ENCODE results near the gene MMP27.

The MMP27 gene

DNA sequence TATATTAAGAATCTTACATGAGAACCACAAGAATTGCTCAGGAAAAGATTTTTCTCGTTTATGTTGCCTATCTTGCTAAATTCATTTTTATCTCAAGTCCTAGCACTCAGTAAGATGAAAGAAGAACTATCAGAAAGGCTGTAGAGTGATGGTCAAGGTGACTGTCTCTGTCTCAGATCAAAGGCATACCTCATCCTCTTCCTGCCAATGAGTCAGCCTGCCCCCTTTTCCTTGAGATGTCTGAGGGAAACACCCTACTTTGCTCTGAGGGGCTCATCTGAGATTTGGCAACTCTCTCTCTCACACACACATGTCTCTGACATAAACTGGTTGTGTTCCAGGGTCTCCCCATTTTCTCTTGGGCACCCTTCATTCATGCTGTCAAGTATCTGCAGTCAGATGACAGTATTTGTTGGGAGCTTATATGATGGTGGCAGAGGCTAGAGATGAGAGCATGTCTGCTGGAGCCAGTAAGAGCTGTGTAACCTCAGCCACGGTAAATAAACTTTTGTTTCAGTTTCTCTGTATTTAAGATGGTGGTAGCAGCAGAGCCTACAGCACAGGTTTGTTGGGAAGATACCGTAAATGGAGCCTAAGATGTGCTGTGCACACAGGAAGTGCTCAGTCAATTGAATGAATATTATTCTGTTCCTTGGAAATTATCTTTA, 1.6 kb downstream of the MMP27 start:
- no peak for DNase-seq

DNA sequence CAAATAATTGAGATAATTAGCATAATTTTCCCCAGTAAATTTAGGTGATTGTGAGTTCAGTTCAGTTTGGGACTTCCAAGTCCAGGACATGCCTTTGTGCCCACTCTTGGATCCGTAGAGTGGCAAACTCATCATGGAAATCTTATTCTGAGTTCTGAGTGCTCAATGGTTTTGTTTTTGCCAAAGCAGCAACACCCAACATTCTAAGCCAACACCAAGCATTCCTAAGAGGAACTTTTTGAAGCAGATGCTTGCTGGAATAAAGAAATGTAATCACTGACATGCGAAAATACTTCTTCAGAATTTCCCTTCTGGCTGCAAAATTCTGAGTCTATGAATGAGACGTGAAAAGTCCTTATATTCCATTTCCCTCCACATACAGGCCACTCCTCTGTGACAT, 10.4 kb downstream of the MMP27 start:
- no peak for DNase-seq

DNA sequence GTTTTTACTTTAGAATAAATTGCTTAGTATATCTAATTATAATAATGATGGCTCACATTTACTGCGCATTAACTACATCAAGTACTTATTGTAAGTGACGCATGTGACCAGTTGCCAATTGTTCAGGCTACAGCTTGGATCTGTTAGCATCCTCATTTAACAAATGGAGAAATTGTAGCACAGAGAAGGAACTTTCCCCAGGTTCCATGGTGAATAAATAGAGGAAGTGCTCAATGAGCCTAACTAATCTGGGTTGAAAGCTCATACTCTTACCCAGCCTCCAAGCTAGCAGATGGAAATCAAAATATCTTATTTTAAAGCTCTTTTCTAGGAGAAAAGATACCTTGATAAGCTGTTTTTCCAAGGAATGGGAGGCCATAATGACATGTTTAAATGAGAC, 19.8 kb downstream of the MMP27 start:
- DNase-seq: no peak

DNA sequence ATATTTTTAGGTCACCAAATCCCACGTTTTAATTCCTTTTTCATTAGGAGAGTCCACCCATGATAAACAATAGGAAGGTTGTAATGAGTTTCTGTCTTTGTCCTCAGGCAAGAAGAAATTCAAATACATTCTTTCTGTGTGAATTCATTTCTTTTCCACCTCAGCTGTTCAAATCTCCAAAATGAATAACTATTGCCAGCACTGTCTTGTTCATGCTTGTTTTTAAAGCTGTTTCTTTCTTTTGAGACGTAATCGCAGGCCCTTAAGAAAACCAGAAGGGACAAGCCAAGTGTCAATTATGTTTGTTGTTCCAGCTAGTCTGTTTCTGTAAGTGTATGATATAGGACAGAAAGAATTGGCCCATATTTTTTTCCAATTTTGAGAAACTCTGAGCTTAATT, 20.2 kb downstream of the MMP27 start:
- no peak for DNase-seq

DNA sequence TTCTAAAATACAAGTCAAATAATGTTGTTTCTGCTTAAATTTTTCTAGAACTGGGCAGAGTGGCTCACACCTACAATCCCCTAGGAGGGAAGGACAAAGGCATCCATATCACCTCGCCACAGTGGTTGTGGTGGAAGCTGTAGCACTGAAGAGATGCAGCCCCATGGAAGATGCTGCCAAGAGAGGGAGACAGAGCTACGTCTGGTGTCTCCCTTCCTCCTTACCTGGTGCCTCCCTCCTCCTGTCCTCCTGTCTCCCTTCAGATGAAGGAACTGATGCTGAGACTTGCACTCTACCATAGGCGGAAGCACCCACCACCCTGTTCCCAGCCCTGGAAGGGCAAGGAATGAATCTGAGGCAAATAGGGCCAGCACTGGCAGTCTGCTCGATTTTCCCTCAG, 22.3 kb downstream of the MMP27 start:
- no peak for DNase-seq

DNA sequence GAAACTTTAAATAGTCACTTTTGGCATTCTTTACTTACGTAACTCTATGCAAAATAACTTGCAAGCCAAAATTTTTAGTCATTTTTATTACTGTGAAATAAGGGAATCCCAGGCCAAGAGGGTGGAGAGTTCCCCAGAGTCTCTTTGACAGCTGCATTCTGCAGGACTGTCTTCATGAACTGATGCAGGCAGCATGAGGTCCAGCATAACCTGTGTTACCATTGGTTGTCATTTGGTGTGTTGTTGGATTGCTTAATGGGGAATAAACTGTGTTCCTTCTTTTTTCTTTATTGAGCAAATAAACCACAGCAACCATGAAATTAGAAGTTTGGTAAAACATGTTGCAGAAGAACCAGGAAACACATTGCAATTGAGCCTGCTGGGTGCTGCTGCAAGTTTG, 24.6 kb downstream of the MMP27 start:
- DNase-seq: no peak

DNA sequence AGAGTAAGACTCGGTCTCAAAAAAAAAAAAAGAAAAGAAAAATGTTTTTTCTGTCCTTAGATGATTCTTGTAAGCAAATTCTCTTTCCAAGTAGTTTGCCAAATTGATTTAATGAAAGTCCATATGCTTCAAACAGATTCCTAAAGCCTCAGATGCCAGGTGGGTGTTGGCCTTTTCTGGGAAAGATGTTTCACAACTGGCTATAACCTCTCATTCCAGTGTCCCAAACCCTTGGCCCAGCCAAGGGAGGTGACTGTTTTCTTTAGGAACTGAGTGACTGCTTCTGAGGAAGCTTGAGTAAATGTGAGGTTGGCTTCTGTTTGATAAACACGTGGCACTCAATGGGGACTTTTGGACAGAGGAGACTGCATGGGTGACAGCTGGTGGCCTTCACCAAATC, 27.5 kb downstream of the MMP27 start:
- DNase-seq: no peak

DNA sequence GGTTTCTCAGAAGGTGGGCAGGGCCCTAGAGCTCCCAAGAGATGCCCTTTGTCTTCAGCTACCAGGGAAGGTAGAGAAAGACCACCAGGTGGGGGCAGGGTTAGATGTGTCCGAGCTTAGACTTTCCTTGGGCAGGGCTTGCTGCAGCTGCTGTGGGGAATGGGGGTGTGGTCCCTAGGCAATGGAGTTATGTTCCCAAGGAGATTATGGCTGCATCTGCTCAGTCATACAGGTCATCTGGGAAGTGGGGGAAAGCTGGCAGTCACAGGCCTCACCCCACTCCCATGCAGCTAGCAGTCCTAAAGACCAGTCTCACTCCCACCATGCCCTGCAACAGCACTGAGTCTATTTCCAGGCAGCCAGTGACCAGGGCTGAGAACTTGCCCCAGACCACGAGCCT, 29.5 kb downstream of the MMP27 start:
- no peak for DNase-seq

DNA sequence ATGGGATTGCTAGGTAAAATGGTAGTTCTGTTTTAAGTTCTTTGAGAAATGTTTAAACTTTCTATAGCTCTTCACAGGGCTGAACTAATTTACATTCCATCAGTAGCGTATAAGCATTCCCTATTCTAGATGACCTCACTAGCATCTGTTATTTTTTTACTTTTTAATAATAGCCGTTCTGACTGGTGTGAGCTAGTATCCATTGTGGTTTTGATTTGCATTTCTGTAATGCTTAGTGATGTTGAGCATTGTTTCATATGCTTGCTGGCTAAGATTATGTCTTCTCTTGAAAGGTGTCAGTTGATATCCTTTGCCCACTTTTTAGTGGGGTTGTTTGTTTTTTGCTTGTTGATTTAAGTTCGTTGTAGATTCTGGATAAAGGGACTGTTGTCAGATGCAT, 35.9 kb downstream of the MMP27 start:
- DNase-seq: no peak

DNA sequence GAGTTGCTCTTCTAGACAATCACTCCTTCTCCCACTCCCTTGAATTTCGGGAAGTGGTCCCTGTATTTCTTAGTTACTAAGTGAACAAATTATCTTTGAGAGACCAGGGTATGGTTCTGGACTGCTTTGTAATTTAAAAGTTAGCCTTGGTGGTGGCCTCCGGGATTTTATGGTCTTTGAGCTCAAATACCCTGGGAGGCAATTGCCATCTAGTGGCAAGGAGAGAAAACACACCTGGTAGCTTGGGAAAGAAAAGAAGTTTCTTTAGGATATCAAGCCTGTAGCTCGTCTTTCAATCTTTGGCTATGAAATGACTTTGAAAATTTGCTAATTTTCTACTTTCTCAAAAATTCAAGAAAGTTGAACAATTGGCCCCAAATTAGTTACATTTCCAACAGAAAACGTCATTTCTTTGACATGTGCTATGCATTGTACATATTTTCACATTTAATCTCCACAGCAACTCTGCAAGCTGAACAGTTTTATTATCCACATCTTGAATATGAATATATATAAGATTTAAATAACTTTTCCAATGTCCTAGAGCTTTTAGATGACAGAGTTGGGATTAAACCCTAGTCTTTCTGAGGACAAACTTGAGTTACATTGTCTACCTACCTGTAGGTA, 39.1 kb downstream of the MMP27 start:
- DNase-seq: no peak

DNA sequence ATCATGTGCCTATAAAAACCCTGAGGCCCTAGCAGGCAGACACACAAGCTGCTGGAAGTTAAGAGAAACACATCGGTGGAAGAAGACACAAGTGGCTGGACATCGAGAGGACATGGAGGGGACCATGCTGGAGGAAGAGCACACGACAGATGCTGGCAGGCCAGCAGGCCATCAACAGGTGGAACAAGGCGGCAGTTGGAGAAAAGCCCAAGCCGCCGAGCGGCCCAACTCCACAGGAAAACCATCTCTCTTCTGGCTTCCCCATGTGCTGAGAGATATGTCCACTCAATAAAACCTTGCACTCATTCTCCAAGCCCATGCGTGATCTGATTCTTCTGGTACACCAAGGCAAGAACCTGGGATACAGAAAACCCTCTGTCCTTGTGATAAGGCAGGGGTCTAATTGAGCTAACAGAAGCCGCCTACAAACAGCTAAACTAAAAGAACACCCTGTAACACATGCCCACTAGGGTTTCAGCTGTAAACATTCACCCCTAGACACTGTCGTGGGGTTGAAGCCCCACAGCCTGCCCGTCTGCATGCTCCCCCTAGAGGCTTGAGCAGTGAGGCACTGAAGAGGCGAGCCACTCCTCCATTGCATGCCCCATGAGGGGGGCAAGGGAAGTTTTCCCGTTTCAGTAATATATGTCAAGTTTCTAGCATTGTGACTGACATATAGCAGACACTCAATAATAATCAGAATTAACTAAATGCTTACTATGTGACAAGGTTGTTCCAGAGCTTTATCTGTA, 41.4 kb downstream of the MMP27 start:
- no peak for DNase-seq

DNA sequence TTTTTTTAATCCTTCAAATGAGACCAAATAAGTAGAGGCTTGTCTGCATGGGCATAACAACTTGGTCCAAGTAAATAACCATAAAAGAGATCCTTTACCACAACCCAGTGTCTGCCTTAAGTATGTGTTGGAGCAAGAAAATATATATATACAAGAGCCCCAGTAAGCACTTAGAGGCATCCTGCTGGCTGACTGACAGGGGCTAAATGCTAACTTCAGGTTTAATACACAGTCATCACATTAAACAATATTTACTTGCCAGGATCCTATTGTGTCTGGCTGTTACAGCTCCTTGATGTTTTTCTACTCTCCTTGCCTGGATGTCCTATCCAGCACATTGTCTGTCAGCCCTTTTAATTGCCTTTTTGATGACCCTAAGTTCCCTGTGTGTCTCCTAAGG, 43.0 kb downstream of the MMP27 start:
- DNase-seq: no peak

DNA sequence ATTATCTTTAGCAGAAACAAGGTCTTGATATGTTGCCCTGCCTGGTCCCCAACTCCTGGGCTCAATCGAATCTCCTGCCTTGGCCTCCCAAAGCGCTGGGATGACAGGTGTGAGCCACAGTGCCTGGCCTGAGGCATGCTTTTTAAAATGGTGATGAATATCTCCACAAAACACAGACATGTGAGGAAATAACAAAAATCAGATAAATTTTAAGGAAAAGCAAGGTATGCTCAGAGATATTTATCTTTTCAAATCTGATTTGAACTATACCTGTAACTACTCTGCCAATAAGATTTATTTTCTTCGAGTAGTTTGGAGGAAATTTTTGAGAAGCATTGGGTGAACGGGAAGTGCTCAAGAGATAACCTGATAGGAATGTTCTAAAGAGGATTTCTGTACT, 44.5 kb downstream of the MMP27 start:
- no peak for DNase-seq

DNA sequence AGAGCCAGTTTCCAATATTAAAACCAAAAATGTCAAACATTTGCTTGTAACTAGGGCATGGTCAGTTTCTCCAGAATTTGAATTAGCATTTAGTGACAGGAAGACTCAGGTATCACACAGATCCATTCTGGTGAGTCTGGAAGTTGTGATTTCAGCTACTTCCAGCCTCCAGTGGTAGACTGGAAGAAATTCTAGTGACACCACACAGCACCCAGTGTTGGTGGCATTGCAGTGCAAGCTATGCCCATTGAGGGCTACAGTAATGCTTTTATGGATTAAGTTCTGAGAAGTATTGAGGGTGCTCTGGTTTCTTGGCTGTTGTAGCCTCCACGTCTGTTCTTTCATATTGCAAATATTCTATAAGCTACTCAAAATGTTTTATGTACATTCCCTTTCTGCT, 49.0 kb downstream of the MMP27 start:
- DNase-seq: no peak

DNA sequence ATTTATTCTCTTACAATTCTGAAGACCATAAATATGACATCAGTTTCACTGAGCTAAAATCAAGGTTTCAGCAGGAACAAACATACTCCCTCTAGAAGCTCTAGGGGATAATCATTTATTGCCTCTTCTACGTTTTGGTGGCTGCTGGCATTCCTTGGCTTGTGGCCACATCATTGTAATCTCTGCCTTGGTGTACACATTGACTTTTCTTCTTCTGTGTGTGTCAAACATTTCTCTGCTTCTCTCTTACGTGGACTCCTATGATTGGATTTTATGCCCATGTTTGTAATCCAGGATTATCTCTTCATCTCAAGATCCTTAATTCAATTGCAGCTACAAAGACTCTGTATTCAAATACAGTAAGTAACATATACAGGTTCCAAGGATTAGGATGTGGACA, 50.0 kb downstream of the MMP27 start:
- DNase-seq: no peak

DNA sequence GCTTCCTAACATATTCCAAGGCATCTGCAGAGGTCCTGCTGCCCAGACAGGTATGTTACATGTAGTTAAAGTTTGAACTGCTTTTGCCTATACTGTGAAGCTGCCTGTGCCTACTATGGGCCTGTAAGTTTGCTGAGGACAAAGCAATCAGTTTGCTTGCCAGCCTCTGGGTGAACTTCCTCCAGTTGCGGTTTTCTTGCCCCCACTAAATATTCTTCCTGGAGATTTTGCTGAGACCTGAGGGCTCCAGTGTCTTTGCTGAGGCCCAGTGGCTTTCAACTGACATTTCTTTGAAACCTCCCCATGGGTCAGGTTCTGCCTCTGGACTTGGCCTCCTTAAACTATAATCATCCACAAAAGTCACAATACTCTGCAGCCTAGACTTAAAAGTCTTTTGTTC, 50.8 kb downstream of the MMP27 start:
- DNase-seq: no peak

DNA sequence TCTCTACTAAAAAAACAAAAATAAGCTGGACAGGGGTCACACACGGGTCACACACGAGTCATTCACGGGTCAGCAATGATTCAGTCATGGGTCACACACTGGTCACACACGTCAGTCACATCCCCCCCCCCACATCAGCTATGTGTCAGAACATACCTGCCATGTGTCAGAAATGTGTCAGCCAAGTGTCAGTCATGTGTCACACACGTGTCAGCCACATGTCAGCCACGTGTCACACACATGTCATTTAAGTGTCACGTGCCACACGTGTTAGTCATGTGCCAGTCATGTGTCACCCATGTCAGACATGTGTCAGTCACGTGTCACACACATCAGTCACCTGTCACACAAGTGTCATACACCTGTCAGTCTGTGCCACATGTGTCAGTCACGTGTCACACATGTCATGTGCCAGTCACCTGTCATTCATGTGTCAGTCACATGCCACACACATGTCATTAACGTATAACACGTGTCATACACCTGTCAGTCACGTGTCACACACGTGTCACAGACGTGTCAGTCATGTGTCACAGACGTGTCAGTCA, 51.8 kb downstream of the MMP27 start:
- no peak for DNase-seq

DNA sequence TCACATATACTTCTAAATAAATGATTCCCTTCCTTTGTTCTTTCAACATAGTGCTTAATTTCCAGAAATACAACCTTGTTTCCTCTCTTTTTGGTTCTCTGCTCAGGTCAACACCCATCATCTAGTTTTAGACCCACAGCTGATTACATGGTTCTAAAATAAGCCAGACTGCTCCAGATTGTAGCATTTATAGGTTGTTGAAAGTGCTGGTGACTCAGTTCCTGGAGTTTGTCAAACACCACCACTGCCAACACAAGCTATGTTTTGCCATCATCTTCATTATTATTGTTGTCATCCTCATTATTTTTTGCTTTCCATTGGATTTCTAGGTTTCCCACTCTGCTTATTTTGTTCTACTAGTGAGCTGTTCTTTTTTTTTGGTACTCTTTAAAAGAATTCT, 58.1 kb downstream of the MMP27 start:
- DNase-seq: no peak

DNA sequence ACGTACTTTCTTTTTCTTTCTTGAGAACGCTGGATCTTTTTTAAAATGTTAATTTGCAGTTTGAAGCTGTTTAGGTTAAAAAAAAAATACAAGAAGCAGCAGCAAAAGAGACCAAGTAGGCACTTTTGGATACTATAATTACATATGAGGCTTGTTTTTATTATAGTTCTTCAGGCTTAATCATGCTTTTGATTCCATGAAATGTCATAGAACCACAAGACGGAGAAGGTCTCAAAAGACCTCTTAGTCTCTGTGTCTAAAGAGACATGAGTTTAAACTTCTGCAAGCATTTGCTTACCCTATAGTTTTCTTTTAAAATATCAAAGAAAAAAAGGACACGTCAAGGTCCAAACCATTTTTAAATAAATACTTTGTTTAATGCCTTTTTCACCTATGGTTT, 61.6 kb downstream of the MMP27 start:
- DNase-seq: no peak
